Measurements from ENCODE around the gene AKAP5. TPM values are rescaled to one million over a fixed set of nuclear protein-coding genes. Genes with fewer than 3 reads are reported as not detected.

Gene AKAP5, protein sequence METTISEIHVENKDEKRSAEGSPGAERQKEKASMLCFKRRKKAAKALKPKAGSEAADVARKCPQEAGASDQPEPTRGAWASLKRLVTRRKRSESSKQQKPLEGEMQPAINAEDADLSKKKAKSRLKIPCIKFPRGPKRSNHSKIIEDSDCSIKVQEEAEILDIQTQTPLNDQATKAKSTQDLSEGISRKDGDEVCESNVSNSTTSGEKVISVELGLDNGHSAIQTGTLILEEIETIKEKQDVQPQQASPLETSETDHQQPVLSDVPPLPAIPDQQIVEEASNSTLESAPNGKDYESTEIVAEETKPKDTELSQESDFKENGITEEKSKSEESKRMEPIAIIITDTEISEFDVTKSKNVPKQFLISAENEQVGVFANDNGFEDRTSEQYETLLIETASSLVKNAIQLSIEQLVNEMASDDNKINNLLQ
- total RNA-seq, result 0.71 and 1.2 TPM in 2 replicates

DNA sequence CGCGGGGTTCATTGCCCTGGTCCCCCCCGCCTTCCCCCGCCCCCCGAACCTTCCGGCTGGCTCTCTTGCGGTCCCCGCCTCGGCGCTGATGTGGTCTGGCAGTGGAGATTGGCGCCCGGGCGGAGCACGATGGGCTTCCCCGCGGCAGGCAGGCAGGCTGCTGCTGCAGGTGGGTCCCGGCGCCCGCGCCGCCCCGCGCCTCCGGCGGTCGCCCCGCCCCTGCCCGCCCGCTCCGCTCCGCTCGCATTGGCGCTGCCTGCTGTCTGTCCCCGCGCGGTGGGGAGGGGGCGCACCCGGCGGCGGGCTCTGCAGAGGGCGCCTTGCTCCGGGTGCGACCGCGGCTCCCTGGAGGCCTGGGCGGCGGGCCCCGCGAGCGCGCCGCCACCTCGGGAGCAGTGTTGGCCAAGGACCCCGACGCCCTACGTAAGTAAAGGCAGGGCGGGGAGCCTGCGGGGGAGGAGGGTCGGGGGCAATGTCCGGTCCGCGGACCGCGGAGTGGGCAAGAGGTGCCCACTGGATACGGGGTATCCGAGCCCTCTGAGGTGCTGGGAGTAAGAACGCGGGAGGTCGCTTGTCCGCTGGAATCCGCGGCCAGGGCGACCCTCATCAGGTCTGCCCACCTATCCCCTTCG lies at the start of gene AKAP5:
TSS of gene AKAP5 (plus strand) at position 309 of the 632 bp plus-strand sequence. CDS start 2,896 bp downstream, outside the sequence.

DNA sequence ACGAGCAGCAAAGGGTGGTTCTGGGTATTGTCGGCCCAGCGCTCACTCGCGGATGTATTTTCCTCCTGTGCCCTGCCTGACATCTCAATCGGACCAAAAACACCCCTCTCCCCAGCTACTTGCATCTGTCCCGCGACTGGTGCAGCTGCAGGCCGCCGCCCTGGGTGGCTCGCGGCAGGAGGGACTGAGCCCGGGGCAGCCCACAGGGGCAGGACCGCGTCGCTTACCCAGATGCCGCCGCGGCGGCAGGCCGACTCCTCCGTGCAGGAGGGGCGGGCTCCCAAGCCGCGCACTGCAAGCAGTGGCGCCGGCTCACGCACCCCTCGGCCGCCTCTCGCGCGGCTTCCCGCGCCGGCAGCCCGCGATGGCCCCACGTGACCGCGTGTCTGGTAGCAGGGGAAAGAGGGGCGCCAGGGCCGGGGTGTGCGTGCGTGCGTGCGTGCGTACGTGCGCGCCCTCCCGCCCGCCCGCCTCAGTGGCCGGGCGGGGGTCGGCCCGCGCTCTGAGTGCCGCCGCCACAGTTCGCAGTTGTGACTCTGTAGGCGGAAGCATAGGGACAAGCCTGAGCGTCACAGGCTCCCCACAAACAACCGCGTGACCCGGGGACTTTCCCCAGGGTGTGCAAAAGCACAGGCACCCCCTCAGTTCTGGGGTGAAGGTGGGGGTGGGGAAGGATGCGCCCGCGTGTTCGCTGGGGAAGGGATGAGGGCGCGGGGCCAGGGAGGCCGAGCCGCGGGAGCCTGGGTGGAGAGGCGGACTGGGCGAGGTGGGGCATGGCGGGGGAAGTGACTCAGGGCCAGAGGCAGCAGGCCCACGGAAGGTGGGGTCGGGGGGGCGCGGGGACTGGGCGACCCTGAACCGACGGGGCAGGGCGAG lies 38.4 kb downstream of the AKAP5 start, which contains the start of gene ZBTB25:
TSS of gene ZBTB25 (minus strand) at position 405 of the 876 bp plus-strand sequence. CDS start 13,305 bp downstream, outside the sequence.

DNA sequence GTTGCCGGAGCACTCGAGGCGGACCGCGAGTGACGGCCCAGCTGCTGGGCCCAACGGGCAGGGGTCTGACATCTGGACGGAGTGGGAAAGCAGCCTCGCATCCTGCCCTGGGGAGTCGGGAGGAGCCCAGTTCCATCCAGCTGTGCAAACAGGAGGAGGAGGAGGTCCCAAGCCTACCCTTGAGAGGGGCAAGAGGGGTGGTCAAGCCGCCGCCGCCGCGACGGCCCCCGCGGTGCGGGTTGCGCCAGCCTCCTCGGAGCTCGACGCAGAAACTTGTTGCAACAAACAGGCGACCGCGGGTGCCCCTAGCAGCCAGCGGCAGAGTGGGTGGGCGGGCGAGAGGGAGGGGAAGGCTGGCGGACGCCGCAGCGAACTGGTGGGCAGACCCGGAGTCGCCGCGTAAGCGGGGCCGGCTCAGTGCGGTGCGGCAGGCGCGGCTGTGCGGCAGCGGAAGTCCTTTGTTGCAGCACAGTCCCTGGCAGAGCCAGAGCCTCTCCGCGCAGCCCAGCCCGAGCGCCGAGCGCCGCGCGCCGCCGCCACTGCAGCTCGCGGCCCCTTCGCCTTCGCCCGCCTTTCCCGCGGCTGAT lies 39.1 kb downstream of the AKAP5 start, which contains the start of gene ZBTB1:
TSS of gene ZBTB1 (plus strand) at position 461 of the 587 bp plus-strand sequence. CDS start 16,735 bp downstream, outside the sequence.

Other genes starting within 250 kb of the AKAP5 start
- not detected in 2 replicates for gene ESR2, start 171.1 kb upstream of the AKAP5 start, total RNA-seq
- 71.8 and 75.5 TPM in 2 replicates for gene MTHFD1, start 77.1 kb upstream of the AKAP5 start, total RNA-seq
- 3.2 and 6.6 TPM in 2 replicates for gene ZBTB25, start 38.3 kb downstream of the AKAP5 start, total RNA-seq
- 20.2 and 36.0 TPM in 2 replicates for gene ZBTB1, start 39.3 kb downstream of the AKAP5 start, total RNA-seq
- 18.5 and 19.7 TPM in 2 replicates for gene HSPA2, start 75.2 kb downstream of the AKAP5 start, total RNA-seq
- gene PPP1R36, start 84.5 kb downstream of the AKAP5 start, total RNA-seq, result 0.18 and 1.2 TPM in 2 replicates
- gene PLEKHG3, start 238.9 kb downstream of the AKAP5 start, total RNA-seq, result 2.3 and 2.6 TPM in 2 replicates